HUES64 (cell line): ENCODE measurements around the gene CTAG1A.
A peak's percentile ranks its signal among the peaks of the same experiment; 100 is the strongest.
"Not testable (repeated sequence)": the region's sequence is repeated elsewhere in the genome, so short reads cannot be mapped to it uniquely, and the experiment has no call there.

ENCODE experiments used
- H3K27ac ChIP-seq: 2 replicates; pipeline ENCODE4 v1.7.0; 2013; ENCODE audit warnings: low read depth, low read length, inconsistent platforms
- H3K27me3 ChIP-seq: 2 replicates; pipeline ENCODE4 v1.6.1; 2013; ENCODE audit warnings: mild to moderate bottlenecking, low read length; ENCODE audit not compliant: insufficient read depth
- H3K36me3 ChIP-seq: 2 replicates; pipeline ENCODE4 v1.6.1; 2013; ENCODE audit warnings: mild to moderate bottlenecking, low read length; ENCODE audit not compliant: insufficient read depth
- H3K4me1 ChIP-seq: 2 replicates; pipeline ENCODE4 v1.6.1; 2013; ENCODE audit warnings: mild to moderate bottlenecking, low read length, moderate library complexity; ENCODE audit not compliant: insufficient read depth
- H3K4me3 ChIP-seq: 2 replicates; pipeline ENCODE4 v1.5.1; 2013; ENCODE audit warnings: mild to moderate bottlenecking, low read length, moderate library complexity
- H3K9ac ChIP-seq: 2 replicates; pipeline ENCODE4 v1.6.1; 2013; ENCODE audit warnings: mild to moderate bottlenecking, low read depth, low read length
- H3K9me3 ChIP-seq: 2 replicates; pipeline ENCODE4 v1.6.1; 2013; ENCODE audit warnings: low read depth, low read length; ENCODE audit not compliant: insufficient read depth
- WGBS: fragments of 150-250, 120-280 bp; methylation state at CpG from one replicate; pipeline ENCODE4 v1.1.7; 2013; ENCODE audit warnings: missing lambda C conversion rate; 5-methylcytosine and 5-hydroxymethylcytosine counted together

CTAG1A gene

GRCh38 chrX:154582994-154583393 lies 1.9 kb upstream of the CTAG1A start:
- not testable (repeated sequence) for H3K36me3 ChIP-seq, H3K9me3 ChIP-seq, H3K27me3 ChIP-seq, H3K4me1 ChIP-seq, H3K27ac ChIP-seq, H3K4me3 ChIP-seq, H3K9ac ChIP-seq
- WGBS, result no CpG with 5 or more reads among the region's 8 CpGs

GRCh38 chrX:154590415-154590814 lies 5.5 kb downstream of the CTAG1A start:
- not testable (repeated sequence) for H3K4me3 ChIP-seq, H3K9me3 ChIP-seq, H3K27me3 ChIP-seq, H3K9ac ChIP-seq, H3K4me1 ChIP-seq, H3K27ac ChIP-seq, H3K36me3 ChIP-seq
- no CpG with 5 or more reads among the region's 13 CpGs for WGBS

- Histone ChIP-seq H3K27ac (no peak overlapping the region), H3K9ac (no peak overlapping the region), H3K4me1 (peaks cover 6% of the 10 kb centered on the region; the same call in 1 of the 2 replicates), H3K36me3 (no peaks in the 10 kb centered on the region), H3K27me3 (no peaks in the 10 kb centered on the region), H3K4me3 (no peak overlapping the region), H3K9me3 (0 out of 2 replicates have a peak, but pooled peaks cover 2% of the 10 kb centered on the region)
- WGBS, result 98% methylated on average over 5 of the region's 5 CpGs
Measured at GRCh38 chrX:154592505-154592904, 7.6 kb downstream of the CTAG1A start.

- Histone ChIP-seq H3K27me3 (no peaks in the 10 kb centered on the region), H3K27ac (no peak overlapping the region), H3K4me3 (no peak overlapping the region), H3K9ac (no peak overlapping the region), H3K36me3 (no peaks in the 10 kb centered on the region), H3K4me1 (peaks cover 6% of the 10 kb centered on the region; the same call in 1 of the 2 replicates), H3K9me3 (0 out of 2 replicates have a peak, but pooled peaks cover 5% of the 10 kb centered on the region)
- 93% methylated on average over 5 of the region's 5 CpGs for WGBS
Measured at GRCh38 chrX:154593201-154593600, 8.3 kb downstream of the CTAG1A start.

- Histone ChIP-seq H3K27me3 (no peaks in the 10 kb centered on the region), H3K27ac (no peak overlapping the region), H3K4me3 (no peak overlapping the region), H3K4me1 (peaks cover 6% of the 10 kb centered on the region; the same call in 1 of the 2 replicates), H3K9ac (no peak overlapping the region), H3K9me3 (0 out of 2 replicates have a peak, but pooled peaks cover 5% of the 10 kb centered on the region), H3K36me3 (no peaks in the 10 kb centered on the region)
- WGBS, result 94% methylated on average over 4 of the region's 4 CpGs
Measured at GRCh38 chrX:154594491-154594890, 9.6 kb downstream of the CTAG1A start.

- H3K4me3 ChIP-seq, result no peak overlapping the region
- 90% methylated on average over 1 of the region's 2 CpGs for WGBS
- peaks cover 6% of the 10 kb centered on the region; the same call in 1 of the 2 replicates for H3K4me1 ChIP-seq
- H3K9me3 ChIP-seq, result 0 out of 2 replicates have a peak, but pooled peaks cover 5% of the 10 kb centered on the region
- H3K36me3 ChIP-seq, result no peaks in the 10 kb centered on the region
- no peaks in the 10 kb centered on the region for H3K27me3 ChIP-seq
- peak overlapping the region; percentile 66; the same call in 1 of the 2 replicates for H3K27ac ChIP-seq
- no peak overlapping the region for H3K9ac ChIP-seq
Measured at GRCh38 chrX:154595559-154596249, 10.8 kb downstream of the CTAG1A start.

- Histone ChIP-seq H3K4me3 (no peak overlapping the region), H3K27ac (peak overlapping the region; percentile 66; the same call in 1 of the 2 replicates), H3K4me1 (peaks cover 6% of the 10 kb centered on the region; the same call in 1 of the 2 replicates), H3K9me3 (0 out of 2 replicates have a peak, but pooled peaks cover 5% of the 10 kb centered on the region), H3K9ac (no peak overlapping the region), H3K36me3 (no peaks in the 10 kb centered on the region), H3K27me3 (no peaks in the 10 kb centered on the region)
- 0% methylated on average over 2 of the region's 3 CpGs for WGBS
Measured at GRCh38 chrX:154596290-154596929, 11.5 kb downstream of the CTAG1A start.

- H3K27me3 ChIP-seq, result no peaks in the 10 kb centered on the region
- no peak overlapping the region for H3K4me3 ChIP-seq
- no peak overlapping the region; the same call in 1 of the 2 replicates for H3K27ac ChIP-seq
- H3K9ac ChIP-seq, result no peak overlapping the region
- peaks cover 6% of the 10 kb centered on the region; the same call in 1 of the 2 replicates for H3K4me1 ChIP-seq
- no peaks in the 10 kb centered on the region for H3K36me3 ChIP-seq
- WGBS, result 92% methylated on average over 12 of the region's 12 CpGs
- H3K9me3 ChIP-seq, result 0 out of 2 replicates have a peak, but pooled peaks cover 5% of the 10 kb centered on the region
Measured at GRCh38 chrX:154597221-154597620, 12.3 kb downstream of the CTAG1A start.

- Histone ChIP-seq H3K9me3 (0 out of 2 replicates have a peak, but pooled peaks cover 5% of the 10 kb centered on the region), H3K27me3 (no peaks in the 10 kb centered on the region), H3K4me1 (peaks cover 6% of the 10 kb centered on the region; the same call in 1 of the 2 replicates), H3K27ac (no peak overlapping the region), H3K4me3 (no peak overlapping the region), H3K36me3 (no peaks in the 10 kb centered on the region), H3K9ac (no peak overlapping the region)
- WGBS, result 96% methylated on average over 5 of the region's 8 CpGs
Measured at GRCh38 chrX:154598656-154599055, 13.7 kb downstream of the CTAG1A start.

GRCh38 chrX:154599531-154599930 lies 14.6 kb downstream of the CTAG1A start:
- Histone ChIP-seq H3K4me3 (no peak overlapping the region), H3K9ac (no peak overlapping the region), H3K36me3 (no peaks in the 10 kb centered on the region), H3K27ac (no peak overlapping the region), H3K9me3 (0 out of 2 replicates have a peak, but pooled peaks cover 5% of the 10 kb centered on the region), H3K27me3 (no peaks in the 10 kb centered on the region), H3K4me1 (peaks cover 6% of the 10 kb centered on the region; the same call in 1 of the 2 replicates)
- 95% methylated on average over 14 of the region's 14 CpGs for WGBS

- WGBS, result 87% methylated on average over 15 of the region's 15 CpGs
- no peaks in the 10 kb centered on the region for H3K36me3 ChIP-seq
- H3K27ac ChIP-seq, result no peak overlapping the region
- 0 out of 2 replicates have a peak, but pooled peaks cover 5% of the 10 kb centered on the region for H3K9me3 ChIP-seq
- peaks cover 5% of the 10 kb centered on the region; the same call in 1 of the 2 replicates for H3K4me1 ChIP-seq
- H3K4me3 ChIP-seq, result no peak overlapping the region
- no peak overlapping the region for H3K9ac ChIP-seq
- H3K27me3 ChIP-seq, result no peaks in the 10 kb centered on the region
Measured at GRCh38 chrX:154600759-154601374, 15.9 kb downstream of the CTAG1A start.
